Measurements from ENCODE around the gene APBB1.

APBB1 gene

GRCh38 chr11:6419009-6419631, at the start of gene APBB1:
Gene APBB1, minus strand, starts transcription at chr11:6419094. Its CDS starts 7,747 bp downstream, at chr11:6411347.
- DNase-seq: no peak

- no peak for DNase-seq
Observed at GRCh38 chr11:6459099-6459450, 40.2 kb upstream of the APBB1 start.

GRCh38 chr11:6458352-6459098, 39.6 kb upstream of the APBB1 start:
- DNase-seq: no peak

- DNase-seq: no peak
Observed at GRCh38 chr11:6457581-6458320, 38.9 kb upstream of the APBB1 start.

GRCh38 chr11:6456361-6457073, 37.6 kb upstream of the APBB1 start:
- DNase-seq: no peak

GRCh38 chr11:6455070-6455469, 36.2 kb upstream of the APBB1 start:
- no peak for DNase-seq

GRCh38 chr11:6453152-6453551, 34.3 kb upstream of the APBB1 start:
- no peak for DNase-seq

GRCh38 chr11:6452219-6452618, 33.3 kb upstream of the APBB1 start:
- DNase-seq: no peak

GRCh38 chr11:6448574-6448973, 29.7 kb upstream of the APBB1 start:
- no peak for DNase-seq

- peak; percentile 21 for DNase-seq
Observed at GRCh38 chr11:6443269-6444003, 24.5 kb upstream of the APBB1 start.

- no peak for DNase-seq
Observed at GRCh38 chr11:6442441-6442840, 23.5 kb upstream of the APBB1 start.

GRCh38 chr11:6440906-6441358, 22.0 kb upstream of the APBB1 start, which contains the start of gene HPX:
Gene HPX, minus strand, starts transcription at chr11:6440987. Its CDS starts 24 bp downstream, at chr11:6440963.
- DNase-seq: no peak

- DNase-seq: peak; percentile 10
Observed at GRCh38 chr11:6438979-6439571, 20.2 kb upstream of the APBB1 start.

GRCh38 chr11:6437993-6438392, 19.1 kb upstream of the APBB1 start:
- DNase-seq: no peak

- no peak for DNase-seq
Observed at GRCh38 chr11:6437423-6437822, 18.5 kb upstream of the APBB1 start.

- DNase-seq: peak; percentile 12
Observed at GRCh38 chr11:6433998-6434660, 15.2 kb upstream of the APBB1 start.

- DNase-seq: no peak
Observed at GRCh38 chr11:6431861-6432260, 13.0 kb upstream of the APBB1 start.

- no peak for DNase-seq
Observed at GRCh38 chr11:6427516-6427915, 8.6 kb upstream of the APBB1 start.

GRCh38 chr11:6420677-6421076, 1.8 kb upstream of the APBB1 start:
- DNase-seq: no peak

GRCh38 chr11:6418557-6419008, 311 bp downstream of the APBB1 start:
- no peak for DNase-seq

GRCh38 chr11:6417907-6418556, 862 bp downstream of the APBB1 start:
- DNase-seq: no peak
